Keratinocyte (primary cell): ENCODE measurements around the gene C11orf71. TPM values are rescaled to one million over a fixed set of nuclear protein-coding genes. Genes with fewer than 3 reads are reported as not detected.
A peak's percentile ranks its signal among the peaks of the same experiment; 100 is the strongest.

ENCODE experiments used
- DNase-seq: peaks from one replicate; pipeline ENCODE4 v3.0.0-alpha.2; 2011; ENCODE audit warnings: low read depth, missing footprints, low spot score
- FAIRE-seq: peaks from 2 replicates; lab custom pipeline; 2011; peaks lifted over from hg19 to GRCh38; lab: Jason Lieb, UNC
- H2AFZ ChIP-seq: 2 replicates; pipeline ENCODE4 v1.6.0; 2012; ENCODE audit warnings: low read length, control low read depth, inconsistent platforms; ENCODE audit not compliant: control insufficient read depth
- H3K27ac ChIP-seq: 2 replicates; pipeline ENCODE4 v1.5.1; 2011; ENCODE audit warnings: low read length; ENCODE audit not compliant: control insufficient read depth, insufficient read depth
- H3K27me3 ChIP-seq: 3 replicates; pipeline ENCODE4 v1.6.0; 2011; ENCODE audit warnings: low read length; ENCODE audit not compliant: control insufficient read depth, insufficient read depth; ENCODE audit errors: extremely low read depth
- H3K36me3 ChIP-seq, 2 experiments: 2 replicates in 1 of 2; 3 replicates in 1 of 2; pipeline ENCODE4 v1.5.1; 2011; ENCODE audit warnings: low read length in 2 of 2, mild to moderate bottlenecking in 1 of 2; ENCODE audit not compliant: control insufficient read depth in 2 of 2, insufficient read depth in 2 of 2; ENCODE audit errors: extremely low read depth in 1 of 2
- H3K4me1 ChIP-seq: 3 replicates; pipeline ENCODE4 v1.5.1; 2011; ENCODE audit warnings: low read length; ENCODE audit not compliant: control insufficient read depth, insufficient read depth; ENCODE audit errors: extremely low read depth
- H3K4me2 ChIP-seq: 3 replicates; pipeline ENCODE4 v1.6.0; 2011; ENCODE audit warnings: low read depth, low read length; ENCODE audit not compliant: control insufficient read depth, insufficient read depth; ENCODE audit errors: extremely low read depth
- H3K4me3 ChIP-seq, 3 experiments: fragments of 200-600 bp in 1 of 3; sonication (generic) in 1 of 3; 2 replicates in 2 of 3; 3 replicates in 1 of 3; pipeline ENCODE4 v1.5.1; 2011 to 2016; ENCODE audit warnings: low read length in 3 of 3, mild to moderate bottlenecking in 3 of 3, control low read depth in 2 of 3, inconsistent platforms in 1 of 3, low read depth in 1 of 3, mixed read lengths in 1 of 3, mixed run types in 1 of 3, moderate library complexity in 1 of 3; ENCODE audit not compliant: control insufficient read depth in 2 of 3, insufficient read depth in 2 of 3; ENCODE audit errors: extremely low read depth in 1 of 3
- H3K79me2 ChIP-seq: 2 replicates; pipeline ENCODE4 v1.6.0; 2012; ENCODE audit warnings: low read length; ENCODE audit not compliant: control insufficient read depth, insufficient read depth
- H3K9ac ChIP-seq: 3 replicates; pipeline ENCODE4 v1.6.0; 2011; ENCODE audit warnings: low read length; ENCODE audit not compliant: control insufficient read depth, insufficient read depth; ENCODE audit errors: extremely low read depth
- H3K9me1 ChIP-seq: 3 replicates; pipeline ENCODE4 v1.6.0; 2011; ENCODE audit warnings: low read length; ENCODE audit not compliant: control insufficient read depth, insufficient read depth; ENCODE audit errors: extremely low read depth
- H3K9me3 ChIP-seq: 2 replicates; pipeline ENCODE4 v1.5.1; 2012; ENCODE audit warnings: low read depth, low read length; ENCODE audit not compliant: control insufficient read depth
- H4K20me1 ChIP-seq: 3 replicates; pipeline ENCODE4 v1.6.0; 2011; ENCODE audit warnings: low read length; ENCODE audit not compliant: control insufficient read depth, insufficient read depth; ENCODE audit errors: extremely low read depth
- EZH2 ChIP-seq: IDR thresholded peaks from one replicate; pipeline ENCODE4 v1.6.1; 2012; ENCODE audit warnings: inconsistent platforms, mild to moderate bottlenecking, low read length, moderate library complexity
- dilution Hi-C: fragments of 300-500 bp; cut with MboI; formaldehyde crosslinking; loops from one replicate; pipeline ENCODE4 v1.7.0; 2020; ENCODE audit warnings: low sequenced_read_pairs; ENCODE audit not compliant: extremely low pct_ligation_motif_present
- polyA plus RNA-seq, 5 experiments: library from polyadenylated mRNA; depleted of rRNA in 3 of 5; stranded (reverse) in 3 of 5; stranded (forward) in 1 of 5; unstranded in 1 of 5; fragments of >200 nt; gene quantifications; 1 replicate in 1 of 5; 2 replicates in 3 of 5; 3 replicates in 1 of 5; pipeline versions ENCODE4 v1.2.1 to v1.2.3, GENCODE V29; 2011 to 2012; ENCODE audit warnings: missing spikeins in 2 of 5, low read depth in 1 of 5, low replicate concordance in 1 of 5
- TF ChIP-seq, protein P1 (sequence below), 3 experiments: IDR thresholded peaks in 1 of 3; conservative IDR thresholded peaks in 1 of 3; optimal IDR thresholded peaks in 1 of 3; 2 replicates in 2 of 3; 3 replicates in 1 of 3; pipeline versions ENCODE3 to v1.5.1; 2011; ENCODE audit warnings: low read length in 3 of 3, mild to moderate bottlenecking in 3 of 3, moderate library complexity in 2 of 3, control low read depth in 1 of 3, inconsistent platforms in 1 of 3; ENCODE audit not compliant: insufficient read depth in 2 of 3; ENCODE audit errors: extremely low read depth in 1 of 3

The C11orf71 gene
- polyA plus RNA-seq, 1 donor (not counting 4 experiments of a cell fraction or from before 2014, with no cell fraction given) = 2.1 TPM

DNA sequence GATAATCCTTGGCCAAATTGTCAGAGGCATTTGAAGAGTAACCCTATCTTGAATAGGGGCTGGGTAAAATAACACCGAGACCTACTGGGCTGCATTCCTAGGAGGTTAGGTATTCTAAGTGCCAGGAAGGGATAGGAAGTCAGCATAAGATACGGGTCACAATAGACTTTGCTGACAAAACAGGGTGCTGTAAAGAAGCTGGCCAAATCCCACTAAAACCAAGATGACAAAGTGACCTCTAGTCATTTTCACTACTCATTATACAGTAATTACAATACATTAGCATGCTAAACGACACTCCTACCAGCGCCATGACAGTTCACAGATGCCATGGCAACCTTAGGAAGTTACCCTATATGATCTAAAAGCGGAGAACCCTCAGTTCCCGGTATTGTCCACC, 38.0 kb upstream of the C11orf71 start:
- Histone ChIP-seq H3K9me3 (no peaks in the 10 kb centered on the region), H3K4me1 (peaks cover 20% of the 10 kb centered on the region), H2AFZ (peak overlapping the region; percentile 10), H3K27ac (no peak overlapping the region), H3K79me2 (peaks cover 39% of the 10 kb centered on the region), H3K4me3 (peak overlapping the region in 1 of 3 experiments; percentile 82), H3K9ac (no peak overlapping the region), H4K20me1 (no peaks in the 10 kb centered on the region), H3K36me3 (peaks cover 0 to under 1% of the 10 kb centered on the region in 2 experiments), H3K4me2 (peak overlapping the region; percentile 70), H3K27me3 (no peaks in the 10 kb centered on the region), H3K9me1 (no peaks in the 10 kb centered on the region)
- TF ChIP-seq, protein P1, sequence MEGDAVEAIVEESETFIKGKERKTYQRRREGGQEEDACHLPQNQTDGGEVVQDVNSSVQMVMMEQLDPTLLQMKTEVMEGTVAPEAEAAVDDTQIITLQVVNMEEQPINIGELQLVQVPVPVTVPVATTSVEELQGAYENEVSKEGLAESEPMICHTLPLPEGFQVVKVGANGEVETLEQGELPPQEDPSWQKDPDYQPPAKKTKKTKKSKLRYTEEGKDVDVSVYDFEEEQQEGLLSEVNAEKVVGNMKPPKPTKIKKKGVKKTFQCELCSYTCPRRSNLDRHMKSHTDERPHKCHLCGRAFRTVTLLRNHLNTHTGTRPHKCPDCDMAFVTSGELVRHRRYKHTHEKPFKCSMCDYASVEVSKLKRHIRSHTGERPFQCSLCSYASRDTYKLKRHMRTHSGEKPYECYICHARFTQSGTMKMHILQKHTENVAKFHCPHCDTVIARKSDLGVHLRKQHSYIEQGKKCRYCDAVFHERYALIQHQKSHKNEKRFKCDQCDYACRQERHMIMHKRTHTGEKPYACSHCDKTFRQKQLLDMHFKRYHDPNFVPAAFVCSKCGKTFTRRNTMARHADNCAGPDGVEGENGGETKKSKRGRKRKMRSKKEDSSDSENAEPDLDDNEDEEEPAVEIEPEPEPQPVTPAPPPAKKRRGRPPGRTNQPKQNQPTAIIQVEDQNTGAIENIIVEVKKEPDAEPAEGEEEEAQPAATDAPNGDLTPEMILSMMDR (optimal IDR thresholded peaks at IDR 0.05 in 1 of 3, IDR thresholded peaks at IDR 0.05 in 1 of 3, conservative IDR thresholded peaks at IDR 0.05 in 1 of 3; ENCODE audit: extremely low read depth in 1 of 3, insufficient read depth in 2 of 3, low read length in 3 of 3) = no peak
- no peak for TF ChIP-seq EZH2
- DNase-seq = no peak
- no peak for FAIRE-seq
- dilution Hi-C loops = no loop called here

DNA sequence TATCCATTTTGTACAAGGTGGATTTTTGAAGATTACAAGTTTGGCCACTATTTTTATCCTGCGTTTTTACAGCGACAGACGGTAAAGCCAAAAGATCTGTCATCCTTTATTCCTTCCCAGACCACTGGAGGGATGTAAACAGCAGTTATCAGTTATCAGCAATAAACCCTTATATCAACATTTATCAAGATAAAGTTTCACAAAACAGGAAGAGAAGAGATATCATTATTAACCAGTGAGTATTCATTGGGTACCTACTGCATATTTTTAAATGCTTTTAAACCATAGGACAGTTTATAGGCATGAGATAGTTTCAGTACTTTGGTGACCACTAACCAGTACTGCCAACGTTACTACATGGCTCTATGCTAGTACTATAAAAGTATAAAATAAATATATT, 33.1 kb upstream of the C11orf71 start:
- Histone ChIP-seq H4K20me1 (no peaks in the 10 kb centered on the region), H3K9ac (no peak overlapping the region), H3K27me3 (no peaks in the 10 kb centered on the region), H3K4me3 (no peak overlapping the region), H3K9me1 (no peaks in the 10 kb centered on the region), H3K9me3 (no peaks in the 10 kb centered on the region), H3K4me2 (no peak overlapping the region), H3K27ac (no peak overlapping the region), H3K36me3 (no peaks in the 10 kb centered on the region), H3K4me1 (peaks cover 8% of the 10 kb centered on the region), H3K79me2 (no peaks in the 10 kb centered on the region), H2AFZ (no peak overlapping the region)
- dilution Hi-C loops = no loop called here
- TF ChIP-seq, protein P1 (optimal IDR thresholded peaks at IDR 0.05 in 1 of 3, IDR thresholded peaks at IDR 0.05 in 1 of 3, conservative IDR thresholded peaks at IDR 0.05 in 1 of 3; ENCODE audit: extremely low read depth in 1 of 3, insufficient read depth in 2 of 3, low read length in 3 of 3) = no peak
- no peak for TF ChIP-seq EZH2
- no peak for DNase-seq
- FAIRE-seq = no peak
